Adrenal gland (tissue), 12 donors: ENCODE results near the gene SLC10A3. TPM values are rescaled to one million over a fixed set of nuclear protein-coding genes. Genes with fewer than 3 reads are reported as not detected.
A peak's percentile ranks its signal among the peaks of the same experiment; 100 is the strongest.

Source experiments
- DNase-seq, 7 donors: peaks; one replicate each; pipeline ENCODE4 v3.0.0-alpha.2; 2019 to 2020
- H3K27ac ChIP-seq, 5 donors: fragments of 200-600 bp; sonication (generic) in 4 of 5; 1 replicate in 3 of 5; 2 replicates in 2 of 5; pipeline versions ENCODE4 v1.5.1 to v1.8.0; 2016 to 2020; ENCODE audit warnings: mild to moderate bottlenecking in 1 of 5
- H3K27me3 ChIP-seq: fragments of 200-600 bp; 2 replicates; pipeline ENCODE4 v1.8.0; 2021
- H3K36me3 ChIP-seq, 2 donors: fragments of 200-600 bp; replicated peaks in 1 of 2; 1 replicate in 1 of 2; 2 replicates in 1 of 2; pipeline versions ENCODE4 v1.5.1 to v1.8.0; 2018 to 2022
- H3K4me1 ChIP-seq, 2 donors: fragments of 200-600 bp; replicated peaks in 1 of 2; 1 replicate in 1 of 2; 2 replicates in 1 of 2; pipeline versions ENCODE4 v1.5.1 to v1.8.0; 2018 to 2021
- H3K4me3 ChIP-seq, 4 donors: fragments of 200-600 bp; sonication (generic) in 3 of 4; one replicate each; pipeline ENCODE4 v1.5.1; 2016 to 2018
- H3K9me3 ChIP-seq, 3 donors: fragments of 200-600 bp; sonication (generic) in 1 of 3; replicated peaks in 1 of 3; 1 replicate in 2 of 3; 2 replicates in 1 of 3; pipeline versions ENCODE4 v1.5.1 to v1.8.0; 2016 to 2021
- CTCF ChIP-seq, 6 experiments: fragments of 450-650 bp in 4 of 6; fragments of 200-600 bp in 2 of 6; sonication (generic) in 1 of 6; IDR thresholded peaks; 1 replicate in 5 of 6; 2 replicates in 1 of 6; pipeline versions ENCODE4 v1.5.1 to v1.8.0; 2016 to 2021; ENCODE audit warnings: antibody characterized with exemption in 6 of 6, mild to moderate bottlenecking in 2 of 6, moderate library complexity in 1 of 6
- POLR2A ChIP-seq, 2 donors: fragments of 450-650 bp; IDR thresholded peaks; one replicate each; pipeline ENCODE4 v1.6.1; 2017; ENCODE audit warnings: antibody characterized with exemption in 2 of 2, mild to moderate bottlenecking in 2 of 2, moderate library complexity in 1 of 2
- WGBS, 4 donors: extraction: QIAGEN DNeasy Blood & Tissue Kit in 2 of 4; methylation state at CpG; one replicate each; pipeline versions ENCODE4 v1.1.5 to v1.1.7; 2013 to 2017; 5-methylcytosine and 5-hydroxymethylcytosine counted together
- intact Hi-C, 2 donors: fragments of 100-400 bp; cut with DNase I; formaldehyde crosslinking; loops; one replicate each; pipeline versions ENCODE4 v1.14.1 to v1.15.0; 2022 to 2023
- polyA plus RNA-seq, 3 donors: library from polyadenylated mRNA; stranded (reverse); fragments of 200-250 nt in 2 of 3; fragments of 350-450 nt in 1 of 3; fragmentation: Illumina TruSeq in 1 of 3; extraction: RNeasy Lipid Tissue Mini Kit (QIAGEN cat#74804) in 1 of 3; gene quantifications; one replicate each; pipeline ENCODE4 v1.2.3, GENCODE V29; 2013 to 2014
- total RNA-seq, 9 donors: library from RNA; depleted of rRNA in 4 of 9; stranded (reverse); fragments of >200 nt in 4 of 9; fragments of 120-200 nt in 1 of 9; fragmentation: NEBNext Ultra II Directional in 1 of 9; extraction: Animal tissue kit (Norgen Biotek cat#: 25700) in 1 of 9; gene quantifications; one replicate each; pipeline versions ENCODE4 v1.1.0 to v1.2.4, GENCODE V29; 2013 to 2023
- donor health status: healthy with polysubstance abuse.
- donor health status: Bipolar disorder and iron deficiency.
- donor health status: DM: yes; HTN: yes; CAD: no.
- donor health status: DM: no; HTN: no; CAD: no.
- donor health status: DM: no; HTN: no; CAD: no.
- donor health status: DM: yes; HTN: yes; CAD: no.

Gene SLC10A3
- total and polyA plus RNA-seq, 12 donors, result 8.7 to 33.4 (median 27.8) TPM

- H3K27ac ChIP-seq, result peak overlapping the region in 4 of 5 donors; percentile 37 to 90 (median 68)
Measured at GRCh38 chrX:154477891-154478477, 12.4 kb downstream of the SLC10A3 start.

GRCh38 chrX:154476821-154477220, 13.6 kb downstream of the SLC10A3 start:
- Histone ChIP-seq H3K4me1 (no peaks in the 10 kb centered on the region), H3K27me3 (no peaks in the 10 kb centered on the region), H3K27ac (no peak overlapping the region), H3K9me3 (no peaks in the 10 kb centered on the region), H3K36me3 (no peaks in the 10 kb centered on the region), H3K4me3 (no peak overlapping the region)
- DNase-seq, result no peak
- TF ChIP-seq CTCF (IDR thresholded peaks at IDR 0.05) (no peak), POLR2A (IDR thresholded peaks at IDR 0.05) (no peak)
- WGBS, 4 donors, result 86 to 96% (median 89%) methylated on average over 7 to 8 of the region's 8 CpGs
- intact Hi-C loops, result no loop called here

More at GRCh38 chrX:154477891-154478477, 12.4 kb downstream of the SLC10A3 start:
- peak in 1 of 7 donors; percentile 19 for DNase-seq
- Histone ChIP-seq H3K4me1 (no peaks in the 10 kb centered on the region), H3K9me3 (no peaks in the 10 kb centered on the region), H3K4me3 (peak overlapping the region in 1 of 4 donors; percentile 64), H3K27me3 (no peaks in the 10 kb centered on the region), H3K36me3 (no peaks in the 10 kb centered on the region)
- TF ChIP-seq POLR2A (IDR thresholded peaks at IDR 0.05), result no peak
- TF ChIP-seq CTCF (IDR thresholded peaks at IDR 0.05), result no peak
- intact Hi-C loops, result no loop called here
- WGBS, 4 donors, result 45 to 77% (median 64%) methylated on average over 10 to 24 of the region's 24 CpGs

- Histone ChIP-seq H3K4me1 (no peaks in the 10 kb centered on the region), H3K27ac (no peak overlapping the region), H3K27me3 (no peaks in the 10 kb centered on the region), H3K4me3 (no peak overlapping the region), H3K36me3 (peaks cover 0 to 30% of the 10 kb centered on the region in 2 donors), H3K9me3 (no peaks in the 10 kb centered on the region)
- WGBS, 4 donors, result 79 to 86% (median 80%) methylated on average over 6 to 7 of the region's 7 CpGs
- intact Hi-C loops, result no loop called here
- no peak for DNase-seq
- TF ChIP-seq CTCF (IDR thresholded peaks at IDR 0.05) (no peak), POLR2A (IDR thresholded peaks at IDR 0.05) (no peak)
Measured at GRCh38 chrX:154473683-154474082, 16.7 kb downstream of the SLC10A3 start.

GRCh38 chrX:154472685-154473632, 17.5 kb downstream of the SLC10A3 start:
- Histone ChIP-seq H3K9me3 (no peaks in the 10 kb centered on the region), H3K27me3 (no peaks in the 10 kb centered on the region), H3K4me1 (no peaks in the 10 kb centered on the region), H3K27ac (no peak overlapping the region), H3K4me3 (no peak overlapping the region), H3K36me3 (peaks cover 0 to 37% of the 10 kb centered on the region in 2 donors)
- intact Hi-C loops, result no loop called here
- WGBS, 4 donors, result 79 to 83% (median 81%) methylated on average over 10 to 28 of the region's 28 CpGs
- TF ChIP-seq POLR2A (IDR thresholded peaks at IDR 0.05) (no peak), CTCF (IDR thresholded peaks at IDR 0.05) (no peak)
- peak in 1 of 7 donors; percentile 8 for DNase-seq
